Parathyroid adenoma (tissue), 2 donors: Measurements from ENCODE around the gene PPM1H.

Experiments
- H2AFZ ChIP-seq: fragments of 300-600 bp; sonication (generic); one replicate; pipeline ENCODE4 v1.7.0; 2017; ENCODE audit warnings: antibody characterized with exemption, mild to moderate bottlenecking
- H3K27ac ChIP-seq: fragments of 300-600 bp; sonication (generic); one replicate; pipeline ENCODE4 v1.7.0; 2017
- H3K27me3 ChIP-seq: fragments of 300-600 bp; sonication (generic); one replicate; pipeline ENCODE4 v1.7.0; 2017; ENCODE audit warnings: low read length; ENCODE audit not compliant: control insufficient read depth, insufficient read depth
- H3K36me3 ChIP-seq: fragments of 300-600 bp; sonication (generic); one replicate; pipeline ENCODE4 v1.7.0; 2017; ENCODE audit warnings: low read length; ENCODE audit not compliant: control insufficient read depth, insufficient read depth
- H3K4me1 ChIP-seq: fragments of 300-600 bp; sonication (generic); one replicate; pipeline ENCODE4 v1.7.0; 2017; ENCODE audit warnings: control low read depth
- H3K4me2 ChIP-seq: fragments of 300-600 bp; sonication (generic); one replicate; pipeline ENCODE4 v1.7.0; 2017; ENCODE audit warnings: low read length
- H3K4me3 ChIP-seq: fragments of 300-600 bp; sonication (generic); one replicate; pipeline ENCODE4 v1.7.0; 2017; ENCODE audit warnings: low read depth, low read length
- H3K79me2 ChIP-seq: fragments of 300-600 bp; sonication (generic); one replicate; pipeline ENCODE4 v1.7.0; 2017; ENCODE audit warnings: control low read depth
- H3K9ac ChIP-seq: fragments of 300-600 bp; sonication (generic); one replicate; pipeline ENCODE4 v1.7.0; 2017; ENCODE audit warnings: mild to moderate bottlenecking
- H3K9me3 ChIP-seq: fragments of 300-600 bp; sonication (generic); one replicate; pipeline ENCODE4 v1.7.0; 2017; ENCODE audit warnings: low read length; ENCODE audit not compliant: control insufficient read depth
- CTCF ChIP-seq: fragments of 300-600 bp; sonication (generic); IDR thresholded peaks from one replicate; pipeline ENCODE4 v1.7.0; 2017; ENCODE audit warnings: antibody characterized with exemption, mild to moderate bottlenecking
- donor health status: primary hyperparathyroidism.

PPM1H gene

DNA sequence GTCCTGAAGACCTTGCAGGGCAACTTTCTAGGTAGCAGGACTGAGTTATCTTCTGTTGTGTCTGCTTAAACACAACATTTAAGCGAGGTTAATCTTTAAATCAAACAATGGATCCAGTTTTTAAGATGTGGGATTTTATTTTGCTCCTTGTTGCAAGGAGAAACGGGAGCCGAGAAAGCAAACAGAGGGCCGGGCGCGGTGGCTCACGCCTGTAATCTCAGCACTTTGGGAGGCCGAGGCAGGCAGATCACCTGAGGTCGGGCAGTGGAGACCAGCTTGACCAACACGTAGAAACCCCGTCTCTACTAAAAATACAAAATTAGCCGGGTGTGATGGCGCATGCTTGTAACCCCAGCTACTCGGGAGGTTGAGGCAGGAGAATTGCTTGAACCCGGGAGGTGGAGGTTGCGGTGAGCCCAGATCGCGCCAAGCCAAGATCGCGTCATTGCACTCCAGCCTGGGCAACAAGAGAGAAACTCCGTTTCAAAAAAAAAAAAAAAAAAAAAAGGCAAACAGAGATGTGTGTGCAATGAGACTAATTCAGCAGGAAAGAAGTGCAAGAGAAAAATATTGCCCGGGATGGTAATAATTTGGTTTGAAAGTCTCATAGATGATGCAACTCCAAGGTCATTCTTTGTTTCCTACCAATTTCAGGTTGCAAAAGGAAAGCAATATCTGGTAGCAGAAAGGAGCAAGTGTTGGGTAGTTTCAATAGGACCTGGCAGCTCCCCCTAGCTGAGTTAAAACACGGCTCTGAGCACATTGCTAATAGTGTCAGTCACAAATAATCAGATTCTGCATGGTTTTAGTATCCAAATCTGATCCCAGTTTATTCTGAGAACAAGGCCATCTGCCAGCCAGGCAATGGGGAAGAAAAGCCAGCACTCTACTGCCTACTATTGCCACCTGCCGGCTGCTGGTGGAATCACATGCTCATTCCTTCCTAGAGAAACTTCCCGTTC lies 141.4 kb downstream of the PPM1H start:
- Histone ChIP-seq H3K4me3 (no peak overlapping the region), H3K9ac (no peak overlapping the region), H3K79me2 (peaks cover 49% of the 10 kb centered on the region), H3K4me1 (peaks cover 3% of the 10 kb centered on the region), H3K9me3 (no peaks in the 10 kb centered on the region), H3K27me3 (no peaks in the 10 kb centered on the region), H3K4me2 (no peak overlapping the region), H2AFZ (no peak overlapping the region), H3K36me3 (no peaks in the 10 kb centered on the region), H3K27ac (no peak overlapping the region)
- TF ChIP-seq CTCF = peak; percentile 95

DNA sequence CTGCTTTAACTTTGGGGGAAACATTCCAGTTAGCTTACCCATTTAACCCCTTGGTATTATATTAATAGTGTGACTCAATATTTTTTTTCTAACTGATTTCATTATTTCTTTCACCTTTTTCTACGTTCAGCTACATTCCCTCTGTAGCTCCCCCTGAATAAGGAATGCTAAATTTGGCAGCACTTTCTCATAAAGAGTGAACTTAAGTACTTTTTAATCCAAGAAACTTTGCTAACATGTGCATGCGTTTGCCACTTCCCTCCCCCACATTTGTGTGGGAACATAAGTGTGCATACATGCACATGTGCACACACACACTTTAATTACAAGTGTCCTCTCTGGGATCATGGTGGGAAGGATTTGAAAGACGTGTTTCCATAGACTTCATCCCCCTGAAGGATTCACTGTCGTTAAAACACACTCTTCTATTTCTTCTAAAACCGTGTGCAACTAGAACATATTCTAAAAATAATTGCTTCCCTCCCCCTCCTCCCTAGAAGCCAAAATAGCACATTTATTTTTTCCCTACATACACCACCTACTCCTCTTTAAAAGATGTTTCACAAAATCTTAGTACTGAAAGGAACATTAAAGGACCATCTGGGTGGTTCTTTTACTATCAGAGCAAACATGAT lies 142.6 kb downstream of the PPM1H start:
- Histone ChIP-seq H3K4me1 (peaks cover 3% of the 10 kb centered on the region), H3K79me2 (peaks cover 46% of the 10 kb centered on the region), H3K27ac (no peak overlapping the region), H3K9ac (no peak overlapping the region), H3K4me3 (no peak overlapping the region), H3K4me2 (no peak overlapping the region), H3K9me3 (no peaks in the 10 kb centered on the region), H3K36me3 (no peaks in the 10 kb centered on the region), H3K27me3 (no peaks in the 10 kb centered on the region), H2AFZ (no peak overlapping the region)
- no peak for TF ChIP-seq CTCF

DNA sequence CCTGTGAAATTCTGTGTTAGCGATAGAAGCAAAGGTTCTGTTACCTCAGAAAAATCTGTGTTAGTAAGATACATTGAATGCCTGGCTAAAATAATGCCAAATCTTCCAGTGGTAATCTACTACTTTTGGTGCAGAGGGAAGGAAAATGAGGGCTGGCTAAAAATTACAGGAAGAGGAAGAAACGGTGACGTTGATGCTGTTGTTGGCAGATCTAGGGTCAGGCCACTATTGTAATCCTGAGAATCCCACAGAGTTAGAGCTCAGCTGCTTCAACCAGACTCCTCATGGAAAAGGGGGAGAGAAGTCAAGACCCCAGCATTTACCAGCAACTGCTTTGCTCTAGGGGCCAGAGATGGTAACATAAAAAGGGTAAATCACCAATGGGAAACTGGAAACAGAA lies 145.1 kb downstream of the PPM1H start:
- H3K27ac ChIP-seq = peak overlapping the region; percentile 37
- peaks cover 3% of the 10 kb centered on the region for H3K4me1 ChIP-seq
- no peak overlapping the region for H3K4me3 ChIP-seq
- H3K36me3 ChIP-seq = no peaks in the 10 kb centered on the region
- H3K9ac ChIP-seq = no peak overlapping the region
- H3K9me3 ChIP-seq = no peaks in the 10 kb centered on the region
- H3K79me2 ChIP-seq = peaks cover 52% of the 10 kb centered on the region
- H3K27me3 ChIP-seq = no peaks in the 10 kb centered on the region
- no peak overlapping the region for H2AFZ ChIP-seq
- no peak for TF ChIP-seq CTCF
- no peak overlapping the region for H3K4me2 ChIP-seq

DNA sequence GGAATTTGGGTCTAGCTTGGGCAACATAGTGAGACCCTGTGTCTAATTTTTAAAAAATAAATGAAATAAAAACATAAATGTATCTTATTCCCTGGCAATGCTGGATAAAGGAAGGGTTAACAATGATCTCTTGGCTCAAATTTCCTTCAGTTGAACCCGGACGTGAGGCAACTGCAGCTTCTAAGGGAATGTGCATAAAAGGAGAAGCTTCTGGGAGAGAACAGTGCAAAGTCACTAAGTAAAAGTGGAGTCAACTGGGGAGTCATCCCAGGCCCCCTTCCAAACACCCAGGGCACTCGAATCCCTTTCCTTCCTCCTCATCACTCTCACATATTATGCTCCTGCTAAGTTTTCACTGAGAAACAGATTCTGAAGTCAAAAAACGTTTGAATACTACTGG lies 147.3 kb downstream of the PPM1H start:
- Histone ChIP-seq H3K9me3 (no peaks in the 10 kb centered on the region), H3K36me3 (no peaks in the 10 kb centered on the region), H2AFZ (no peak overlapping the region), H3K79me2 (peaks cover 46% of the 10 kb centered on the region), H3K4me2 (no peak overlapping the region), H3K27ac (no peak overlapping the region), H3K9ac (no peak overlapping the region), H3K4me1 (no peaks in the 10 kb centered on the region), H3K27me3 (no peaks in the 10 kb centered on the region), H3K4me3 (no peak overlapping the region)
- TF ChIP-seq CTCF = no peak
